HUES64 (cell line): ENCODE data around the gene GALNTL6. TPM values are rescaled to one million over a fixed set of nuclear protein-coding genes. Genes with fewer than 3 reads are reported as not detected.

Source experiments
- H3K27ac ChIP-seq: 2 replicates; pipeline ENCODE4 v1.7.0; 2013; ENCODE audit warnings: low read depth, low read length, inconsistent platforms
- H3K27me3 ChIP-seq: 2 replicates; pipeline ENCODE4 v1.6.1; 2013; ENCODE audit warnings: mild to moderate bottlenecking, low read length; ENCODE audit not compliant: insufficient read depth
- H3K36me3 ChIP-seq: 2 replicates; pipeline ENCODE4 v1.6.1; 2013; ENCODE audit warnings: mild to moderate bottlenecking, low read length; ENCODE audit not compliant: insufficient read depth
- H3K4me1 ChIP-seq: 2 replicates; pipeline ENCODE4 v1.6.1; 2013; ENCODE audit warnings: mild to moderate bottlenecking, low read length, moderate library complexity; ENCODE audit not compliant: insufficient read depth
- H3K4me3 ChIP-seq: 2 replicates; pipeline ENCODE4 v1.5.1; 2013; ENCODE audit warnings: mild to moderate bottlenecking, low read length, moderate library complexity
- H3K9ac ChIP-seq: 2 replicates; pipeline ENCODE4 v1.6.1; 2013; ENCODE audit warnings: mild to moderate bottlenecking, low read depth, low read length
- H3K9me3 ChIP-seq: 2 replicates; pipeline ENCODE4 v1.6.1; 2013; ENCODE audit warnings: low read depth, low read length; ENCODE audit not compliant: insufficient read depth
- WGBS: fragments of 150-250, 120-280 bp; methylation state at CpG from one replicate; pipeline ENCODE4 v1.1.7; 2013; ENCODE audit warnings: missing lambda C conversion rate; 5-methylcytosine and 5-hydroxymethylcytosine counted together
- polyA plus RNA-seq, 2 experiments: library from polyadenylated mRNA; stranded (reverse); fragments of 50-300 nt; gene quantifications; one replicate each; pipeline ENCODE4 v1.2.3, GENCODE V29; 2013

The GALNTL6 gene
- not detected for polyA plus RNA-seq (2013, experiment 1 of 2)
- polyA plus RNA-seq (2013, experiment 2 of 2), result not detected

GRCh38 chr4:171812665-171813525 is at the start of gene GALNTL6:
Gene GALNTL6 (plus strand): TSS chr4:171813404.
- Histone ChIP-seq H3K36me3 (no peaks in the 10 kb centered on the region), H3K27ac (no peak within 1 kb of the TSS), H3K4me1 (0 out of 2 replicates have a peak, but pooled peaks cover 7% of the 10 kb centered on the region), H3K4me3 (peak within 1 kb of the TSS; percentile 71), H3K9ac (no peak within 1 kb of the TSS; the same call in 1 of the 2 replicates), H3K9me3 (no peaks in the 10 kb centered on the region), H3K27me3 (peaks cover 61% of the 10 kb centered on the region)
- WGBS, result under 1% methylated on average over 83 of the region's 83 CpGs

- no peaks in the 10 kb centered on the region for H3K36me3 ChIP-seq
- no peak overlapping the region for H3K9ac ChIP-seq
- H3K27me3 ChIP-seq, result no peaks in the 10 kb centered on the region
- H3K9me3 ChIP-seq, result no peaks in the 10 kb centered on the region
- no peaks in the 10 kb centered on the region for H3K4me1 ChIP-seq
- no peak overlapping the region for H3K4me3 ChIP-seq
- no peak overlapping the region for H3K27ac ChIP-seq
Observed at GRCh38 chr4:171765514-171765913, 47.7 kb upstream of the GALNTL6 start.

GRCh38 chr4:171774642-171775190 is 38.5 kb upstream of the GALNTL6 start:
- Histone ChIP-seq H3K4me3 (no peak overlapping the region), H3K27me3 (no peaks in the 10 kb centered on the region), H3K4me1 (no peaks in the 10 kb centered on the region), H3K9ac (no peak overlapping the region), H3K36me3 (no peaks in the 10 kb centered on the region), H3K9me3 (peaks cover 5% of the 10 kb centered on the region; the same call in 1 of the 2 replicates), H3K27ac (no peak overlapping the region)
- 94% methylated on average over 5 of the region's 6 CpGs for WGBS

DNA sequence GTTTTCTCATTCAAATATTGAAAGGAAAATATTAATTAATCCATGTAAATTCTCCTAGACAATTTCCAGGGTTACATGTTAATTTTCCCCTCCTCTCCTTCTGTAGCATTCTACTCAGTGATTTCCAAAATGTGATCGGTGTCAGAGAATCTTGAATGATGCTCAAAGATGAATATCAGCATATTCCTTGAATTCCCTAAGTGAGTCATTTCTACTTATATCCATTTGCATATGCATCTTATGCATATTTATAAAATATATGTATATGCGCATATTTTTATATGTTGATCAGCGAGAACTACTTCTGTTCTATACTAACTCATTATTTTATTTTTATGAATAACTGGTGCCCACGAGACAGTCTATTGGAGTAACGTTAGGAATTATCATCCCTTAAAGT is 33.9 kb upstream of the GALNTL6 start:
- Histone ChIP-seq H3K4me3 (no peak overlapping the region), H3K27me3 (no peaks in the 10 kb centered on the region), H3K27ac (no peak overlapping the region), H3K9me3 (peaks cover 17% of the 10 kb centered on the region), H3K9ac (no peak overlapping the region), H3K4me1 (no peaks in the 10 kb centered on the region), H3K36me3 (no peaks in the 10 kb centered on the region)
- WGBS, result 100% methylated on average over 1 of the region's 5 CpGs

GRCh38 chr4:171785388-171785787 is 27.8 kb upstream of the GALNTL6 start:
- no peaks in the 10 kb centered on the region for H3K36me3 ChIP-seq
- H3K27ac ChIP-seq, result no peak overlapping the region
- no CpG with 5 or more reads among the region's 3 CpGs for WGBS
- H3K4me1 ChIP-seq, result no peaks in the 10 kb centered on the region
- no peak overlapping the region for H3K4me3 ChIP-seq
- H3K9me3 ChIP-seq, result peaks cover 17% of the 10 kb centered on the region
- no peaks in the 10 kb centered on the region for H3K27me3 ChIP-seq
- no peak overlapping the region for H3K9ac ChIP-seq

- 94% methylated on average over 5 of the region's 5 CpGs for WGBS
Observed at GRCh38 chr4:171793723-171794122, 19.5 kb upstream of the GALNTL6 start.

GRCh38 chr4:171794528-171794927 is 18.7 kb upstream of the GALNTL6 start:
- H3K9ac ChIP-seq, result no peak overlapping the region
- H3K9me3 ChIP-seq, result no peaks in the 10 kb centered on the region
- H3K36me3 ChIP-seq, result no peaks in the 10 kb centered on the region
- no peaks in the 10 kb centered on the region for H3K27me3 ChIP-seq
- no peaks in the 10 kb centered on the region for H3K4me1 ChIP-seq
- no peak overlapping the region for H3K27ac ChIP-seq
- 91% methylated on average over 2 of the region's 2 CpGs for WGBS
- no peak overlapping the region for H3K4me3 ChIP-seq

More at GRCh38 chr4:171793723-171794122, 19.5 kb upstream of the GALNTL6 start:
- no peak overlapping the region for H3K9ac ChIP-seq
- no peaks in the 10 kb centered on the region for H3K36me3 ChIP-seq
- no peaks in the 10 kb centered on the region for H3K9me3 ChIP-seq
- H3K27ac ChIP-seq, result no peak overlapping the region
- H3K4me1 ChIP-seq, result no peaks in the 10 kb centered on the region
- no peak overlapping the region for H3K4me3 ChIP-seq
- no peaks in the 10 kb centered on the region for H3K27me3 ChIP-seq

- Histone ChIP-seq H3K4me3 (no peak overlapping the region), H3K9ac (no peak overlapping the region), H3K27ac (no peak overlapping the region), H3K27me3 (peaks cover 44% of the 10 kb centered on the region), H3K9me3 (no peaks in the 10 kb centered on the region), H3K4me1 (0 out of 2 replicates have a peak, but pooled peaks cover 7% of the 10 kb centered on the region), H3K36me3 (no peaks in the 10 kb centered on the region)
- WGBS, result 100% methylated on average over 1 of the region's 1 CpG
Observed at GRCh38 chr4:171809854-171810253, 3.4 kb upstream of the GALNTL6 start.

DNA sequence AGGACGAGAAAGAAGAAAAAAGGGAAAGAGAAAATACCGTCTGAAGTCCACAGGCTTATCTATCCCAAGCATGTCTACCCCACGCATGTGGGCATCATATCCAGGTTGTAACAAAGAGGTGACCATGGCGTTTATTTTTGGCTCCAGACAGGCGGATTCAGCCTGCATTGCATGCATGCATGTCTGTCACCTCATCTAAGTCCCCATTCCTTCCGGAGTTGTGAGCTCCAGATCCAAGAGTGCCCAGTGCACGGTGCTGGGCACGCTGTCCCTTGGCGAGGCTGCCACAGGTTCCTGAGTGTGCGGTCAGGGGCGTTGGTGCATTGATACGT is 905 bp upstream of the GALNTL6 start:
- Histone ChIP-seq H3K4me3 (peak overlapping the region; percentile 71), H3K27me3 (peaks cover 61% of the 10 kb centered on the region), H3K4me1 (0 out of 2 replicates have a peak, but pooled peaks cover 7% of the 10 kb centered on the region), H3K9ac (no peak overlapping the region), H3K9me3 (no peaks in the 10 kb centered on the region), H3K36me3 (no peaks in the 10 kb centered on the region), H3K27ac (no peak overlapping the region)
- WGBS, result 11% methylated on average over 12 of the region's 12 CpGs

DNA sequence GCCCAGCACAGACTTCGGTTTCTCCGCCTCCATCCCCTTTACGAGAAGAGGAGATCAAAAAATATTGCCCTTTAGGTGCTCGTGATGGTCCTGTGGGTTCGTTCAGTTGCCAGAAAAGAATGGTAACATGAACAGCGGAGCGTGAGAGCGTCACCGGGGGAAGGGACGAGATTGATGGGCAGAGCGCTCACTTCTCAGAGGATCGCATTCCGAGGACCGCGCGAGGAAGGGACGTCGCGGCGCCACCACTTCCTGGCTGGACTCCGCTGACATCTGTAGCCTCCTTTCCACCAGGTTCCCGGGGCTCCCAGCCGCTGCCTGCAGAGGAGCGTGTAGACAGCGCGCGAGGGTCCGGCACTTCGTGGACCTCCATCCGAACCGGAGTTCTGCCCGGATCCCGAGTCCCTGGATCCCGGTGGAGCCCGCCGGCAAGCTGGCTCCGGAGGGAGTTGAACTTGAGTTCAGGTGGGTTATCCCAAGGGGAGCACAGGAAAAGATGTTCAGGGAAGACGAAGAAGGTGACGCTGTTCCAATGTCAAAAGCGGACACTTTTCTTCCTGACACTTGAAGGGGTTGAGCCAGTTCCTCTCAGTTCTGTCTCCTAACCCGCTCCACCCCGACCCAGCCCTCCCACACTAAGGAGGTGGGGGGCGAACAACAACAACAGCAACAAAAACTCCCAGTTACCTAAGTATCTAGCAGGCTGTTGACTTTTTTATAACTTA is 484 bp downstream of the GALNTL6 start:
- Histone ChIP-seq H3K4me3 (peak overlapping the region; percentile 71), H3K4me1 (0 out of 2 replicates have a peak, but pooled peaks cover 7% of the 10 kb centered on the region), H3K27ac (no peak overlapping the region), H3K36me3 (no peaks in the 10 kb centered on the region), H3K9ac (no peak overlapping the region), H3K27me3 (peaks cover 61% of the 10 kb centered on the region), H3K9me3 (no peaks in the 10 kb centered on the region)
- 4% methylated on average over 43 of the region's 43 CpGs for WGBS

DNA sequence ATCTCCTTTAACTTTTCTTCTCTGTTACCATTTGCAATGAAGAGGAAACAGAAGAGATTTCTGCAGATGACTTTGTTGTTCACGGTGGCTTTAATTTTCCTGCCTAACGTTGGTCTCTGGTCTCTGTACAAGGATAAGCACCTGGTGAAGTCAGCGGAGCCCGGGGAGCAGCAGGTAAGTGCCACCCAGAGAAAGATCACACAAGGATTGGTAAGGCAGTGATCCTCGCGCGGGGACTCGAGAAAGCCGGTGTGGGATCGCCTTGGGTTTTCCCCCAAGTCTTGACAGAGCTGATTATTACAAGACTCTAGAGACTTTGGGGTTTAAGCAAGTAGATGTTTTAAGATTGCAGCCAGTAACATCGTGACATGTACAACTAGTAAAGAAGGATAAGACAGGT is 1.3 kb downstream of the GALNTL6 start:
- Histone ChIP-seq H3K4me3 (no peak overlapping the region), H3K27me3 (peaks cover 61% of the 10 kb centered on the region), H3K4me1 (0 out of 2 replicates have a peak, but pooled peaks cover 7% of the 10 kb centered on the region), H3K36me3 (no peaks in the 10 kb centered on the region), H3K9me3 (no peaks in the 10 kb centered on the region), H3K9ac (no peak overlapping the region), H3K27ac (no peak overlapping the region)
- 68% methylated on average over 11 of the region's 11 CpGs for WGBS
